A204.1 (cell line): ENCODE measurements around the gene CSRP1.
"Not testable (repeated sequence)": the region's sequence is repeated elsewhere in the genome, so short reads cannot be mapped to it uniquely, and the experiment has no call there.

Experiments used
- FAIRE-seq: peaks from 2 replicates; lab custom pipeline; 2012; peaks lifted over from hg19 to GRCh38; lab: Jason Lieb, UNC

Gene CSRP1

DNA sequence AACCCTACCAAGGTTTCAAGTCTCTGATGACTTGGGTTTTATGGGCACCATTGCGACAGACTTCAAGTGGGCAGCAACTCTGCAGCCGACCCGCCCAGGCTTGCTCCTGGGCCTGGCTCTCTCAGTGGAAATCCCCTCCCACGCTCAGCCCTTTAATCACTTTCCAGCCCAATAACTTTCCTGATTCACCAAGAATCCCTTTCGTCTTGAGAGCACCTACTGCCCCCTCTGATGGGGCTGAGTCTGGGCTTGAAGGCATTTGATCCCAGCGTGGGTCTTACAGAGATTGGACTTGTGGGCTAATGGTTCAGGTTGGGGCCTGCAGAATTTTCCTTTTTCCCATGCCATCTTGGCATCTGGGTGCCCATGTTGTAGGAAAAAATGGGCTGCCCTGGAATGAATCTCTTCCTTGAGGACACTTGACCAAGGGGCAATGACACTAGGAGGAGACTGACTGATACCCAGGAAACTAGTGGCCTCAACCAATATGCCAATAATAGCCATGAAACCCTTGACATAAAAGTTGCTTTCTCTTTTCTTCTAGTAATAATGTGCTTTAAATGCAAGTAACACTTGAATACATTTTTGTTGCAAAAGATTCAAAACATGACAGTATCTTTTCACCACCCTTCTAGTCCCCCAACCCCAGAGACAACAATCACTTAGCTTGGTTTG lies 30.1 kb downstream of the CSRP1 start:
- no peak for FAIRE-seq

DNA sequence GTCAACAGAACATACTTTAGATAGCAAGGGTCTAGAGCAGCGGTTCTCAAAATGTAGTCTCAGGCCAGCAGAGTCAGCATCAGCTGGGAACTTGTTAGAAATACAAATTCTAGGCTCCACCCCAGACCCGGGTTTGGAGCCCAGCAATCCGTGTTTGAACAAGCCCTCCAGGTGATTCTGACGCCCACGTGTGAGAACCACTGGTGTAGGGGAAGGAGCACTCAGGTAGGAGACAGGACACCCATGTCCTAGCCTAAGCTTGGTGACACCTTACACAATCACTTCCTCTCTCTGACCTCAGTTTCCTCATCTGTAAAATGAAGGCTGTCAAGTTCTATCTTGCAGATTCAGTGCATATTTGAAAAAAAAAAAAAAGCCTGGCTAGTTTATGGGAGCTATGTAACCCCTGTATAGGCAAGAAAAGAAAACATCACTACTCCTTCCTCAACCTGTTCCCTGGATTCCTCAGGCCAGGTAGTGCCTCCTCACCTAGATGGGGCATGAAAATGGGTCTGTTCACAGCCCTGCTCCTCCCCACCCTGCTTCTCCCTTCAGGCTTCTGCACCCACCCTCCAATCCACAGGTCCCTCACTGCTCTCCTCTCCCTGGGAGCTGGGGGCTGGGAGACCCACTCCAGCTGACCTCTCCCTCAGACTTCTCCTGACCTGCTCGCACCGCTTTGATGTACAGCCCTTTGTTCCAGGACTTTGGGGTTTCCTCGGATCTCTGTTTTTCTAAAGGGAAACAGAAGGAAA lies 30.8 kb downstream of the CSRP1 start:
- no peak for FAIRE-seq

DNA sequence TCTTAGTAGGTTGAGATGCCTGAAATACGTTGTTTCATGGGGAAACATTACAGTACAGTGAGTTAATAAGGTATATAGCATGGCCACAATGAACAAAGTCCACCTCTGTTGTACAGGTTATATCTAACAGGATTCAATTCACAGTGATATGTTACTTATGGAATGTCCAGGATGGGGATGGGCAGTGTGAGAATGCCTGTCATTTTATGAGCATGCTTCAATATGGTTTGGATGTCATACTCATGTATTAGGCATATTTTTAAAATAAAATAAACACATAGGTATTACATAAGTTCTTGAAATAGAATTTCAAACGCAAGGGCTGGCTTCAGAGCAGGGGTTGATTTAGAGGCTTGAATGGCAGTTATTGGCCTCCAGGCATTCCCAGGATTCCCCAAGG lies 31.8 kb downstream of the CSRP1 start:
- FAIRE-seq: no peak

- no peak for FAIRE-seq
These were observed 33.6 kb downstream of the CSRP1 start for GRCh38 chr1:201473296-201473695.

DNA sequence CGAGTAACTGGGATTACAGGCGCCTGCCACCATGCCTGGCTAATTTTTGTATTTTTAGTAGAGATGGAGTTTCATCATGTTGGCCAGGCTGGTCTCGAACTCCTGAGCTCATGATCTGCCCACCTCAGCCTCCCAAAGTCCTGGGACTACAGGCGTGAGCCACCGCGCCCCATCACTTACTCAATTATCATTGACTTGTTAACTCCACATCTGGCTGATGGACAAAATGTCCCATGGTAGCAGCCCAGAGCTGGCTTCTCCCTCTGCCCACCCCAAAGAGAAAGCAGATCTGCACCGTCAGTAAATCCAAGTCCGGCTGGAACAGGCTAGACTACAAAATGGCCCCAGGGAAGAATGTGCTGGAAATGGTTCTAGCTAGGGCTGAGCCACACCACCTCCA lies 34.6 kb downstream of the CSRP1 start:
- FAIRE-seq: not testable (repeated sequence)

DNA sequence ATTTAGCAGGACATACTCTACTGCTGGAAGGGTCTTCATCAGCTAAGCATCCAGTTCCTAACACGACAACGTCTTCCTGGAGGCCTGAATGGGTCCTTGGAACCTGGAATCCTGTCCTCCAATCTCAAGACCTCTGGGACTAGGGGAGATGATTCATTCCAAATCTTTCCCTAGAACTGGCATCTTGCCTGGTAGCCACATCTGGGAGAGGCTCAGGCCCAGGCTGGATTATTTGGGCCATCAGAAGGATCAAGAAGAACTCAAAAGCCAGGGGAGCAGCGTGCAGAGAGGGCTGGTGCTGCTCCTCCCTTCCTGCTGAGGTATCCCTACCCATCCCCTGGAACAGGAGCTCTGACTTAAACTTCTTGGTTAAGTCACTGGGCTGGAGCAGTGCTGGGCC lies 35.2 kb downstream of the CSRP1 start:
- no peak for FAIRE-seq

- no peak for FAIRE-seq
These were observed 36.3 kb downstream of the CSRP1 start for GRCh38 chr1:201470581-201470980.

GRCh38 chr1:201469645-201470074 lies 37.3 kb downstream of the CSRP1 start:
- no peak for FAIRE-seq

- FAIRE-seq: no peak
These were observed 37.9 kb downstream of the CSRP1 start, which contains the start of gene PHLDA3 for GRCh38 chr1:201468844-201469644. Gene PHLDA3, minus strand, starts transcription at chr1:201469188. Its CDS starts 402 bp downstream, at chr1:201468786.

DNA sequence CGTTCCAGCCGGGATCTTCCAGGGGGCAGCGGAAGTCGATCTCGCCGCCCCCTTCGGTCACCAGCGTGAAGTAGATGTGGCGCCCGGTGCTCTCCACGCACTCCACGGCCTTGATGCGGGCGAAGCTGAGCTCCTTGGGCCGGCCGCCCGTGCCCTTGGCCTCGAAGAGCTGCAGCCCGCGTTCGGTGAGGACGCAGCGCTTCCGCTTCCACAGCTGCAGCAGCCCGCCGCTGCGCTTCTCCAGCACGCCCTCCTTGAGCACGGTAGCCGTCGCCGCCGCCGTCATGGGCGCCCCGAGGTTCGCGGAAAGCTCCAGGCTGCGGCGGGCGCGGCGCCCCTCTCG lies 38.5 kb downstream of the CSRP1 start:
- FAIRE-seq: no peak

- FAIRE-seq: no peak
These were observed 40.4 kb downstream of the CSRP1 start for GRCh38 chr1:201466492-201466891.

GRCh38 chr1:201465698-201466290 lies 41.1 kb downstream of the CSRP1 start:
- no peak for FAIRE-seq

- no peak for FAIRE-seq
These were observed 43.8 kb downstream of the CSRP1 start for GRCh38 chr1:201463071-201463552.

DNA sequence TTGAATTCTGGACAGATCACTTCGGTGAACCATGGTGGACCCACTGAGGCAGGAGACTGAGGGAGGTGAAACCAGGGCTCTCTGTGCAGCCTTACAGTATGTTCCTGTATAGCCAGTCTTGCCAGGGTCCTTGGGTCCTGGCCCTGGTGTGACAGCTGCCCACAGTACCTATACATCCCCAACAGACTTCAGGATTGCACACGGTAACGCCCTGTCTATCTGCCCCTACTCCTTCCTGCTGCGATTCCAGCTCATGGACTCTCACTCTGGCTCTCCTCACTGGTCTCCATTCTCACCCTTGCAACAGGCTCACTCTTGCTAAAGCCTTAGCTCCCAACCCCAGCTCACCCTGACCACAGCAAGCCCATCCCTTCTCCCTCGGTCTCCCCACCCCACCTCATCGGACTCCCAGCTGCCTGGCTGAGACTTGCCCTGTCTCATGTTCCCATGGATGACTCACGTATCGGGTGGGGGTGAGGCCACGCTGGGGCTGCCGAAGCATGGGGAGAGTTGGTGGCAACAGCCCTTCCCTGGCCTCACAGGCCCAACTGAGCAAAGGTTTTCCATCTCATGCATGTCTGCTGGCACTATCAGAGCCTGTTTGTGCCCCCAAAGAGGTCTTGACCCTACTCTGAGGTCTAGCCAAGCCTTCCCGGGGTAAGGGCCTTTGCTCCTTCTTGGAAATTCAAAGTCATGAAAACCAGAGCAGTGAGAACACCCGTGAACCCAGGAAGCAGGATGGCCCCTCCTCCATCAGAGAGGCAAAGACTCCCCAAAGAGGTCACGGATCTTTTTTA lies 45.1 kb downstream of the CSRP1 start:
- FAIRE-seq: no peak

DNA sequence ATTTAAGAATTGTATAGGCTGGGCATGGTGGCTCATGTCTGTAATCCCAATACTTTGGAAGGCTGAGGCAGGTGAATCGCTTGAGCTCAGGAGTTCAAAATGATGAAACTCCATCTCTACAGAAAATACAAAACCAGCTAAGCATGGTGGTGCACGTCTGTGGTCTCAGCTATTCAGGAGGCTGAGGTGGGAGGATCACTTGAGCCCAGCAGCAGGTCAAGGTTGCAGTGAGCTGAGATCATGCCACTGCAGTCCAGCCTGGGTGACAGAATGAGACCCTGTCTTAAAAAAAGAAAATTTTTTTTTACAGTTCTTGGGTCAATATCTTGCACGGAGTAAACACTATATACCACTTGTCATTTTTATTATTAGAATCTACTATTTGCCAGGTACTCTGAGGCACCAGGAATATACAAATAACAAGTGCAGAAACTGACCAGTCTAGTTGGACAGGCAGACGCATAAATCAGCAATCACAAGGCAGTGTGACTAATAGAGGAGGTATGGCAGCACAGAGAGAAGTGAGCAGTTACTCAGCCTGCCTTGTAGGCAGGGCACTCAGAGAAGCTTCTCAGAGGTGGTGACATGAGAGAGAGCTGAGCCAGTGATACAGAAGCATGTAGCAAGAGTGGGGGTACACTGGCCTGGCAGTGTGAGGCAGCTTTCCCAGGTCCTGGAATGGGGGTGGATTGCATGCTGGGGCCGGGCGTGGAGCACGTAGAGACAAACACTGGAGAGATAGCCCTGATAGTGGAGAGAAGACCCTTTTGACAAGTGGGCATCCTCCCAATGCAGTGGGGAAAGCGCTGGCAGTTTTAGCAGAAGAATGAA lies 45.9 kb downstream of the CSRP1 start:
- FAIRE-seq: no peak

DNA sequence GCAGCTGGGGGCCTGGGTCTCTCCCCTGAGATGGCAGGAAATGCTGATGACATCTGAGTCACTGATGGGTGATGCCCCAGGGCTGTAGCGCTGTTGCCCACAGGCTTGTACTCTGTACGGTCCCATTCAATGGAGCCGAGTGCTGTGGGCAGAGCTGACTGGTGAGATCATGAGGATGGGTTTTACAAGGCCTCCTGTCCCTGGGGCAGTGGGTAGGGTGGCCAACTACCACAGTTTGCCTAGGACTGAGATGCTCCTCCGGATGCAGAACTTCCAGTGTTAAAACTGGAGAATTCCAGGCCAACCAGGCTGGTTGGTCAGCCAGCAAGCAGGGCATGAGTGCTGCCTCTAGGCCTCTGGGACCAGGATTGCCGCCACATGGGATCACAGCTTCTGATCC lies 47.1 kb downstream of the CSRP1 start:
- FAIRE-seq: no peak

- no peak for FAIRE-seq
These were observed 47.9 kb downstream of the CSRP1 start for GRCh38 chr1:201459052-201459451.

DNA sequence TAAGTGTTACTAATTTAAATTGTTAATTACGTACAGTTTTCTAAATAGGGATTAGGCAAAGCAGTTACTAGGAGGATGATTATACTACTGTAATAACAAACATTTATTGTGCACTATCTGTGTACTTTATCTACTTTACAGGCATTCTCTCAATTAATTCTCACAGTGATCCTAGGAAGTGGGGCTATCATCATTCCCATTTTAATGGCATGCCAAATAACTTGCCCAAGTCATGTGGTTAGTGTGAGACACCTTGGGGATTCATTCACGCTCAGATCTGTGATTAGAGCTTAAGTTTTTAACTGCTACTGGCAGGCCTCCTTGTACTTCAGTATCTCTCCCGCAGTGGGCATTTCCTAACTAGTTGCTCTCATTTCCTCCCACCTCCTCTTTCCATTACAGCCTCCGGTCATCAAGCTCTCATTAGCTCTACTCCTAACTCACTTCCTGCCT lies 49.4 kb downstream of the CSRP1 start:
- no peak for FAIRE-seq

DNA sequence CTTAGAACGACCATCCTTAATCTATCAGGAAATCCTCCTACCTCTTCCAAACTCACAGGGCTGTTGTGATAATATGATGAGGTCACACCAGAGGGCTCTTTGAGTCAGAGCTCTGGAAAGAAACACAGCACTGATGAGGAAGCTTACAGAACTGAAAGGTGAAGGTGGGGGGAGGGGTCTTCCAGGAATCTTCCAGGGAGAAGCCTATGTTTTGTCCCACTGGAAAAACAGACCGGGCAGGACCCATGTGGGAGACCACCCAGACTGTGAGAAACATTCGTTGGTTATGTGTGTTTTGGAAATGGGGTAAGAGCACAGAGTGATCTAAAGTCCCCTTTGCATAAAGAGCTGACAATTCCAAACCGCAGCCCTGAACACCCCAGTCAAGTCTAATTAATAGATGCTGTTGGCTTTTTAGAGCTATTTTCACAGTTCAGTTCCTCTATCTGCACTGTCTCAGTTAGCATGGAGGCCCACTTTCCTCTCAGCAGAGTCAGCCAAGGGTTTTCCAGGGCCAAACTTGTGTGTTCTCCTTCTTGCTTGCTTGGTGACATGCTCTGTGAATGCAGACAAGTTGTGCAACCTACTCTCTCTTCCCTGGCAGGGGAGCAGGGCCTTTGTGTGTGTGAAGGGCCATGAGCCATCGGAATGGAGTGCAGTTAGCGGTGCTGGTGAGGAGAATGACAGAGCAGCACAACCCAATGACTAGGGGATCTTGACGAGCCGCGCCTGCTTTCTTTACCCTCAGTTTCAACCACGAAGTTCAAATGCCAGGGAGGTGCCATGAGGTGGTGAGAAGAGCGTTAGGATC lies 50.2 kb downstream of the CSRP1 start:
- no peak for FAIRE-seq

- no peak for FAIRE-seq
These were observed 51.8 kb downstream of the CSRP1 start for GRCh38 chr1:201455098-201455497.
